HG02678 (cell line): Measurements from ENCODE around the gene TRABD2B.

Experiments used
- ATAC-seq: cut with Tn5 transposase; IDR thresholded peaks from one replicate; pipeline ENCODE4 v1.9.1; 2021; ENCODE audit warnings: mild to moderate bottlenecking, moderate library complexity; ENCODE audit not compliant: unreplicated experiment

The TRABD2B gene

DNA sequence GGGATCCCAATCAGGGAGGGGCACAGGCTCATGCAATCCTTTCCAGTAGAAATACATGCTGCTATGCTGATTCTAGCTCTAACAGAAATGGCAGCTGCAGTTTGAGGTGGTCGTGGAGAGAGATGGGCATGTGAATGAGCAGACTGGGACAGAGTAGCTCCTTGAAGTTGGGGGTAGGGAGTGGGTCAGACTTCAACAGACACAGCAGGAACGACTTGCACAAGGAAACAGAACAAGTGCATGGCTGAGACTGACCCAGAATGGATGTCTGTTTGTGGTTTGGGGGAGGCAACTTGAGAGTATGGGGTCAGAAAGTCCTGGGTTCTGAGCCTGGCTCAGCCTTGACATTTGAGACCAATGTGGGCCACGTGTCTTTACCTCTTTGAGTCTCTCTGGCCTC is 25.1 kb upstream of the TRABD2B start:
- ATAC-seq, result no peak

DNA sequence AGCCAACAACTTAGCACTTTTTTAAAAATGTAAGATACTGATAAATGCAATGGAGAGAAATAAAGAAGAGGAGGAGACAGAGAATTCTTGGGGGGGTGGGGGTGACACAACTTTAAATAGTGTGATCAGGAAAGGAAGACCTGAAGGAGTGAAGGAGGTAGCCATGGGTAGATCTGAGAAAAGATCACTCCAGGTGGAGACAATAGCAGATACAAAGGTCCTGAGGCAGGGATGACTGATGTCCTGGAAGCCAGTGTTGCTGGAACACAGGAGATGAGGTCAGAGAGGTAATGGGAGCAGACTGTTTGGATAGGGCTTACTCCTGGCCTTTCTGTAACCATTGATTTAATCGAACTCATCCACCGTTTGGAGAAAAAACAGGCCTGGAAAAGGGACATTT is 24.6 kb upstream of the TRABD2B start:
- ATAC-seq, result no peak

DNA sequence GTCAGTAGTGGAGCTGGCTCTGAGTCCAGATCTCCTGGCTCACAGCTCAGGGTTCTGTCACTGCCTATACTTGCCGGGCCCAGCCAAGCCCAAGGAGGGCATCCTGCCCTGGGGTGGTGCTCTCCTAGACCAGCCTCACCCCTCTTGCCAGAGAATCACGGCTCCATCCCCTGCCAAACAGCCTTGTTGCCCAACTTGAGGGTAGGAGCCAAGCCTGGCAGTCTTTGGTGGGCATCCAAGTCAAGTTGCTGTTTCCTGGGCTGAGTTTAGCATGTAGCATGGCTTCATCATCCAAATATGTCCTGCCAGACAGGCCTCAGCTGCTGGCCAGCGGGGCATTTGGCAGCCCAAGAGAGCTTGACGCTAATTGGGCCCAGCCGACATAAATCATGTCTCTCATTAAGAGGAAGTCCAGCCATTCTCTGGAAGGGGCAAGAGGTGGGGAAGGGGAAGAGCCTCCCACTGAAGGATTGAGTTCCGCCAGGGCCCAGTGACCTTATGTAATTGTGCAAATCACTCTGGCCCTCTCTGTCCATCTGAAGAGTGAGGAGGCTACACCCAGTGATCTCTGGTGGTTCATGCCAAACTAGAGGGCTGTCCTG is 22.6 kb upstream of the TRABD2B start:
- no peak for ATAC-seq

DNA sequence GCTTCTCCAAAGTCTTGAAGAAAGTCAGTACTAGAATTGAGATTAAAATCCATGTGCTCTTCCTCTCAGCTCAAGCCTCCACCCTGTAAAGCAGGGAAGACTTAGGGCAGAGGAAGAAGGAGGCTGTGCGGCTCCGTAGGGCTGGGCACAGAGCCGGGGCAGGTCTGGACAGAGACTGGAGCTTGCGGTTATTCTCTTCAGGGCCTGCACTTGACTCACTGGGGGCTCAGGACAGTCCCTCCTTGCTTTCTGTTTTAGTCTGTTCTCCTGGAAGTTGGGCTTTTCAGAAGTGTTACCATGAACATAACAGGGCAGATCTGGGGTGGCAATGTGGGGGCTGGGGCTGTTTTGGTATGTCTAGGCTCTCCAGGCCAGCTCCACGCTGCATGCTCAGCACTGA is 21.6 kb upstream of the TRABD2B start:
- ATAC-seq, result no peak

DNA sequence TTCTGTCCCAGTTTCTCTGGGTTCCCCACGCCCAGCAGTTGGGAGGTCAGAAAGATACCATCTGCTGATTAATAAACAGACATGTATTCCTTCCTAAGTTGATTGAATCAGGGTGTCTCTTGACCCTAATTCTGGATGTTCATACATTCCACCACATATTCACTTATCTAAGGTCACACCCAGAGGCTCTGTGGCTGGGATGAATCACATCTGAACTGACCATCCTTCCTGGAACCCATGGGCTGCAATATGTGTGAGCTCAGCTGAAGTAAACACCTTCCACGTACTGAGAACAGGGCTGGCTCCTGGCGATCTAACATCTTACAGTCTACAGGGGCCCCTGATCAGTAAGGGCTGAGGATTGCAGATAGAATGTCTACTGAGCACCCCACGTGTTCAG is 20.5 kb upstream of the TRABD2B start:
- no peak for ATAC-seq

DNA sequence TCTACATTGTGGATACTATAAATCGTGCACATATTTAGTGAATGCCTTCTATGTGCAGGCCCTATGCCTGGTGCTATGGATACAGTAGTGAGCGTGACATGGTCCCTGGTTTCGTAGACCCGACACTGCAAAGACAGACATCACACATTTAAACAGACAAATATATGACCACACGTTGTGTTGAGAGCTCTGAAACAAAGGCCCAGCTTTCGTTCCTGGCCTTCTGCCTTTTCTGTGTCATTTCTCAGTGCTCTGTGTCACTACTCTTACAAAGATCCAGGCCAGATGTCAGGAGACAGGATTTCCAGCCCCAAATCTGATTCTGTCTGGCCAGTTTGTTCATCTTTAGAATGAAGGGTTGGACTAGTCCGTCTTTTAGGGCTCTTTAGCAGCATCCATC is 19.3 kb upstream of the TRABD2B start:
- no peak for ATAC-seq

DNA sequence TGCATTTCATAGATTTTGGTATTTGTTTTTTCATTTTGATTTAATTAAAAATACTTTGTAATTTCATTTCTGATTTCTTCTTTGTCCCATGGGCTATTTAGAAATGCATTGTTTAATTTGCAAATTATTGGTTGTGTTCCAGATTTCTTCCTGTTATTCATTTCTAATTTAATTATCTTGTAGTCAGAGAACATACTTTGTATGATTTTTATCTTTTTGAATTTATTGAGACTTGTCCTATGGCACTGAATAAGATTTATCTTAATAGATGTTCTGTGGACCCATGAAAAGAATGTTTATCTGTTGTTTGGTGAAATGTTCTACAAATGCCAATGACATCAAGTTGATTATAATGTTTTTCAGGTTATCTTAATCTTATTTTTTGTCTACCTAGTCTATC is 16.1 kb upstream of the TRABD2B start:
- no peak for ATAC-seq

DNA sequence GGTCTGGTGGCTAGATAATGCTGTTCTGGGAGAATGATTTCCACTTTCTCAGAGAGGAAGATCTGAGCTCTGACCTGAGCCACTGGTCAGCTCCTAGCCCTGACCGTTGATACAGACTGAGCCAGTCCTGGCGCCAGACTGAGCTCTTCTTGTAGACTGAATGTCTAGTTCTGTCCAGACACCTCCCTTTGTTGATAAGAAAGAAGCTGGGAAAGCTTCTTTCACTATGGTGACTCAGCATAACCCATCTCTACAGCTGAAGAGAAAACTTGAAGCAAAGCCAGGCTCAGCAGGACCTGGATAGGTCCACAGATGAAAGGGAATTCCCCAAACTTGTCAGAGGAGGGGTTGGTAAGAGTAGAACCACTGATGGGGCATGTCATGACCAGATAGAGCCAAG is 9.9 kb upstream of the TRABD2B start:
- no peak for ATAC-seq

DNA sequence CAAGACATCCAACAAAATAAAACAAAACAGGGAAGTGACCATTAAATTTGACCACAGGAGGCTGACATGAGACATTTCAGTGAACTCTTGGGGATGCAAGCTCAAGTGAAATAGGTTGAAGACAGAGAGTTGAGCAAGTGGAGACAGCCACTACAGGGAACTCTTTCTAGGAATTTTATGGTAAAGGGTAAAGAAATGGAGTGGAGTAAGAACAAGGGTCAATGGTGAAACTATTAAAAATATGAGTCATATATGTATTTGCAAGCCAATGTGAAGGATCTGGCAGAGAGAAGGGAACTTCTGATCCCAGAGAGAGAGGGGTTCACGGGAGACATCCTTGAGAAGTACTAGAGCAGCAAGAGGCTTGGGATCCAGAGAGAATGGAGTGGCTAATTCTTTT is 9.1 kb upstream of the TRABD2B start:
- no peak for ATAC-seq

DNA sequence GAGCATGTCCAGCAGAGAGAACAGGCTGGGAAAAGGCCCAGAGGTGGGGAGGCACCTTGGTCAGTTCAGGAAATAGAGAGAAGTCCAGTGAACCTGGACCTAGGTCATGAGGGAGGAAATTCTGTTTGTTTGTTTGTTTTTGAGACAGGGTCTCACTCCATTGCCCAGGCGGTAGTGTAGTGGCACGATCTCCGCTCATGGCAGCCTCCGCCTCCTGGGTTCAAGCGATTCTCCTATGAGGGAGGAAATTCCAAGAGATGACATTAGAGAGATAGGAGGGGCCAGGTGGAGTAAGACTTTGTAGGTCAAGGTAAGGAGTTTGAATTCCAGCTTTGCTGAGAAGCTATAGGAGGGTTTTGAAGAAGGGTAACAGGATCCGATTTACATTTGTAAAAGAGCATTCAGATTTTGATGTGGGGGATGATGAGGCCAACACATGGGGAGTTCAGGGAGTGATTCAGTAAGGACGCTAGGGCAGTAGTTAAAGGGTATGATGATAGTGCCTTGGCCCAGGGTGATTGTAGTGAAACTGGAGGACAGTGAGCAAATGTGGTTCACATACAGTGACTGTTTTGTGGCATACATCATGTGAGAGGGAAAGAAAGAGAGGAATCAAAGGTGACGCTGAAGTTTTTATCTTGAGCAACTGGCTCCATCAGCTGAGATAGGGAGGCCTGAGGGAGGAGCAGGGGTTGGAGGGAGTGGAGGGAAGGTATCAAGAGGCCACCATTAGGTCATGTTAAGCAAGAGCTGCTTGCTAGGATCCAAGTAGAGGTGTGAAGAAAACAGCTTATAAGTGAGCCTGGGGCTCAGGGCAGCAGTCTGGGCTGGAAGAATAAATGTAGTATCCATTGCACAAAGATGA is 8.3 kb upstream of the TRABD2B start:
- no peak for ATAC-seq

DNA sequence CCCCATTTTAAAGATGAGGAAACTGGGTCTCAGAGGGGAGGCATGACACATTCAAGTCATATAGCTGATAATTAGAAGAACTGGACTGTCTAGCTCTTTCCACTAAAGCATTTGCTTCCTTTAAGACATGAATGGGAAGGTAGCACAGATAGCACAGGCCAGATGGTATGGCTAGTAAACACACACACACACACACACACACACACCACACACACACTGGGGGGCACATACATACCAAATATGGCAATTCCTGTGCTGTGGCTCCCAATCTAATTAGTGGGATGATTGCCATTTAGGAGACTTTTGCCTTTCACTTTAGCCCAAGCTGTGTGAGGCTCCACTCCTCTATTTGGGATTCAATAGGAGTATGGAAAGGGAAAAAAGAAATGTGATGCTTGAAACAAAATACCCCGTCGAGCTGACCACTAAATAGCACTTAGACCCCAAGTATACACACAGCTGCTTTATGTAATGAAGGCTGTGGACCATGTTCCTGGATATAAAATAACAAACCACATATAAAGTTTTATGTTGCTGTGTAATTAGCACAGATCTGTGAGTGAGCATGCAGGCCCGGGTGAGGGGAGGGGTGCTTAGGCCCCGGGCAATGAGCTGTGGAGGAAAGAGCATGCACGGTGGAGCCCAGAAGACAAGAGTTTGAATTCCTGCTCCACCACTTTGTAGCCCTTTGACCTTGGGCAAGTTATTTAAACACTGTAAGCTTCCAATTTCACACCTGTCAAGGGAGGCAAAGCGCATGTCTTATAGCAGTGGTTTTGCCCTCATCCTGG is 6.8 kb upstream of the TRABD2B start:
- ATAC-seq, result no peak

DNA sequence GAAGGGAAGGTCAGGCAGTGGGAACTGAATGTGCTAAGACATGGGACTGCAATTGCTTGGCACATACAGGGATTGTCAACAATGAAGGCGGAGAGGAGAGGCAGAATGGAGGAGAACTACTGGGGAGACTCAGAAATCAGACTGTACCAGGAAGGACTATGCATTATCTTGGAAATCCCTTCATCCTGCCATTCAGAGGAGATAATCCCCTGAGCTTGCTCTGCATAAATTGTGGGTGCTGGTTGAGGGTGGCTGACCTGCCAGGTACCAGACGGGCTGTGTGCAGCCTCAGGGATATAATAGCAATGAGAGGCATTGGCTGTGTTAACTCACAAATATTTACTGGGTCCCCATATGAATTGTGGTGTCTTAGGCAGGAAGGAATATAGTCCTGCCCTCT is 5.0 kb upstream of the TRABD2B start:
- ATAC-seq, result no peak

DNA sequence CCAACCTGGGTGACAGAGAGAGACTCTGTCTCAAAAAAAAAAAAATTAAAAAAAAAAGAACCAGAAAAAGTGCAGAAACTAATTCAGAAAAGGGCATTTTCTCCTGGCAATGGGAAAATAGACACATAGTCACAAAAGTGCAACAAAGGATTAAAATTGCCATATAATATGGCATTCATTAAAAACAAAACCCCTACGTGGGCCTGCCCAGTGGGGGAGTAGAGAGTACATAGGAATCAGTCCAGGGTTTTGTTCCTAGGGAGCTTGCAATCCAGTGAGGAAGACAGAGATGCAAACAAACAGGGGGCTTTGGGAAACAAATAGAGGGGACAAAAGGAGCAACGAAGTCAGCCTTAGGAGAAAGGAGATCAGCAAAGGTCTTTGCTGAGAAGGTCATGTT is 4.5 kb upstream of the TRABD2B start:
- ATAC-seq, result no peak

DNA sequence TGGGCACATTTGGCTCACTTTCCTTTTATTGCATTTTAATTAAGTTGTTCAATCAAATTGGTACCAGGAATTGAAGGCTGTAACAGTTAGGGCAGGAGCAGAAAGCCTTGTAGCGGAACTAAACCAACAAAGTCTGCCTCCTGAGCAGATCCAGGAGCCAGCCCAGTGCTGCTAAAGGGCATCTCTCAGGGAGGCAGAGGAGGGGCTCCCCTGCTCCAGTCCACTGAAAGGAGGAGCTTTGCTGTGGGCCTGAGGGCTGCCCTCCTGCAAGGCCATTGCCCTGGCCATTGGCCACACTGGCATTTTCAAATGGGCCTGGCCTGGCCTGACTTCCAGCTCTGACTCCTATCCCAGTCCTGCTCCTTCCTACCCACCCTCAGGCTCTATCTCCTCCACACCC is 3.7 kb upstream of the TRABD2B start:
- ATAC-seq, result no peak

DNA sequence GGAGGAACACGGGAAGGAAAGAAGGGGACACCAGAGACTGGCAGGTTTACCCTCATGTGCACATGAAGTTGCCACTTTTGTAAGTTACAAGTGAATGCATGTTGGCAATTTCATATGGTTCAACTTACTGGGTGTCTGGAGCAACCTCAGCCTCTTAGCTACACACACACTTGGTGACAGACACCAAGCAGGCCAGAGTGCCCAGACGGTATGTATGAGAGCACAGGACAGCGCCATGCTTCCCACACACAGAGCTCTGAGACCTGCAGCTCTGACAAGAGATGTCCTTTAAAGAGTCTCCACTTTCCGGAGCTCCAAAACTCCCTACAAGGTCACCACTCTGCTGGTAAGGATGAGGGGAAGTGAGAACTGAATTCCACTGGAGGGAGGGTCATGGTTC is 1.9 kb upstream of the TRABD2B start:
- ATAC-seq, result no peak

DNA sequence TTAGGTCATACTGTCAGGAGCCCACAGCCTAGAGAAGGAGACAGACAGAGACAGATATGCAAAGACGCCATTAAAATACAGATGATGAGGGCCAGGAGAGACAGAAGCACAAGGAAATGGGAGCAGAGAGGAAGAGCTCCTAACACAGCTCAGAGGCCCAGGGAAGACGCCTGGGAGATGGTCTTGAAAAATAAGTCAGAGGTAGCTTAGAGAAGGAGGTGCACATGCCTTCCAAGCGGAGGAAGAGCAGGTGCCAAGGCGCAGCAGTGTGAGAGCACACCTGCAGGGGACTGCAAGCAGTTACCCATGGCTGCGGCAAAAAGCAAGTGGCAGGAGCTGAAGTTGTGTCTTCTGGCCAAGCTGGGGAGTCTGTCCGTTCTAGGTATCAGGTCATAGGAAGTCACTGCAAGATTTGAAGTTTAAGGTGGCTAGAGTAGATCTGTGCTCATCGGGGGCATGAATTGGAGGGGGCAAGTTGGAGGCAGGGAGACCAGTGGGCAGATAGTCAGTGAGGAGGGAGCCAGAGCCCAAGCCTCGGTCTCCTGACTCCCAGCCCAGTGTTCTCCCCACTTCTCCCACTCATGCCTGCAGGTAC is 1.3 kb upstream of the TRABD2B start:
- ATAC-seq, result no peak

DNA sequence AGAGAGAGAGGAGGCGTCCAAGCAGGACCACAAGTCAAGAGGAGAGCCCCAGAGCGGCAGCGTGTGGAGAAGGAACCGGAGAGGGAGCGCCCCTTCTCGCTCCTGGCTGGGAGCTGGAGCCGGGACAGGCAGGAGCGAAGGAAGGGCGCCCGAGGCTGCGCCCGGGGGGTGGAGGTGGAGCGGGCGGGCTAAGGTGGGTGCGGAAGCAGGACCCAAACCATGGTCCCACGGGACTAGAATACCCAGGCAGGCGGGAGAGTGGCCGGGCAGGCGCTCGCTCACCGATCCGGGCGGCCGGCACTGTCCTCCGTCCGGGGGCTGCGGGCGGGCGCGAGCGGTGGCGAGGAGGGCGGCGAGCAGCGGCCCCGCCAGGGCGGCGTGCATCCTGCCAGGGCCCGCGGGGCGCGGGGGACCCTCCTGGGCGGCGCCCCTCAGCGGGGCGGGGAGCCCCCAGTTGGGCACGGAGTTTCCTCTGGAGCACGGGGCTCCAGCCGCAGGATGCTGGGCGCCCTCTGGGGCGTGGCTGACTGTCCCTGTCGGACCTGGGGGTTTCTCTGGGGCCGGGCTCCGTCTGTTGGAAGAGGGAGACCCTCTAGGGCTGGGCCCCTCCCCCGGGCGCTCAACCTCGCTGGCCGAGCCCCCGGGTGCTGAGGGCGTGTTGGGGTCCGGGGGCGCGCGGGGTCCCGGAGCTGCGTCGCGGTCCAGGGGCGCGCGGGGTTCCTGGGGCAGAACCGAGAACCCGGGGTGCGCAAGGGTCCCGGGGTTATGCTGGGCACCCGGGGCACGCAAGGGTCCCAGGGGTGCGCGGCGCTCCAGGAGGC is 569 bp downstream of the TRABD2B start:
- no peak for ATAC-seq

DNA sequence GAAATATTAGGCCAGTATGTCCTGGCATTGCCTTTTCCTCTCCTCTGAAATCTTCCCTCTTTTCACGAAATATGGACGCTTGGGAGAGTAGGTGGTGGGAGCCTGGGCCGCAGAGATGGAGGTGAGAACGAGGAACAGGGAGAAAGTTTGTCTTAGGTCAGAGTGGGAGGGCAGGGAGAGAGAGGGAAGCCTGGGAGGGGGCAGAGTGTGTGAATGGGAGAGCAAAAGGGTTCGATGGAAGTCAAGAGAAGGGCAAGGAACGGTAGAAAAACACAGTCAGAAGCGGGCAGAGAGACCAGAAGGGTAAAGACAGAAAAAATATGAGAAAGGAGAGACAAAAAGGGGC is 1.2 kb downstream of the TRABD2B start:
- ATAC-seq, result no peak

DNA sequence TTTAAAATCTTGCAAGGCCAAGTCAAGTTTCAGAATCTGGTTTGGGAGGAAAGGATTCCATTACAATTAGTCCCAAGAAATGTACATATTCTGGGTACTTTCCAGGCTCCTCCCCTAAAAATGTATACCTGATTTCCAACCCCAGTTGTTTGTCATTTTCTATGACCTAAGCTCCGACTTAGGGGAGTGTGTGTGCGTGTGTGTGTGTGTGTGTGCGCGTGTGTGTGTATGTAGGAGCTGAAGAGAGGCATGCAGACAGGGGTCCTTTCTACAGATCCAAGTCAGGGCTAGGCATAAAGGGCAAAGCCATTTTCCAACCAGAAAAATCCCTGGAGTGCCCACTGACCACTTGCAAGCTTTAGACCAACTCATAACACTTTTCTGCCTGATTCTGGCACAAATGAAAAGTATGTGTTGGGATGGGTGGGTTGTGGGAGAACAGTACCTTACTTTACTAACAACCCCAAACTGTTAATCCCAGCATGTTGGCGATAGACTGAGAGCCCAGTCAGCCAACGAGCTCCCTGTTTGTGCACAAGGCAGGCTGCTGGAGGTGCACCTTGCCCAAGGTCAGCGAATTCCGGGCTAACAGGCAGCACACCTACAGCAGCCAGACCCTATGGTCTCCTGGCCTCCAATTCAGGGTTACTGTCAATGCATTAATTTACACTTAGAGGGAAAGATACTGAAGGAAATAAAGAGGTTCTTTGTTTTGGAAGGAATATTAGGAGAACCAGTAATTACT is 1.7 kb downstream of the TRABD2B start:
- ATAC-seq, result no peak
